Neural cell (in vitro differentiated cells): ENCODE data around the gene RPS8. TPM values are rescaled to one million over a fixed set of nuclear protein-coding genes. Genes with fewer than 3 reads are reported as not detected.
"Not testable (repeated sequence)": the region's sequence is repeated elsewhere in the genome, so short reads cannot be mapped to it uniquely, and the experiment has no call there.

Experiments
- H2AFZ ChIP-seq: fragments of 200-600, 300-800 bp; sonication (generic), shearing (Covaris generic); 2 replicates; pipeline ENCODE4 v1.6.0; 2014; ENCODE audit warnings: low read depth, mild to moderate bottlenecking, antibody characterized with exemption, low read length, moderate library complexity
- H3F3A ChIP-seq: fragments of 200-600 bp; shearing (Covaris generic); 2 replicates; pipeline ENCODE4 v1.6.1; 2016; ENCODE audit warnings: mild to moderate bottlenecking, moderate library complexity, mixed read lengths, antibody characterized with exemption, low read length; ENCODE audit not compliant: insufficient read depth, poor library complexity, severe bottlenecking
- H3K27ac ChIP-seq: fragments of 200-600, 300-800 bp; sonication (generic), shearing (Covaris generic); 2 replicates; pipeline ENCODE4 v1.5.1; 2014; ENCODE audit warnings: mild to moderate bottlenecking, low read length, moderate library complexity
- H3K27me3 ChIP-seq: fragments of 300-800, 200-600 bp; sonication (generic), shearing (Covaris generic); 2 replicates; pipeline ENCODE4 v1.6.0; 2014; ENCODE audit warnings: mild to moderate bottlenecking, low read depth, low read length, moderate library complexity; ENCODE audit not compliant: insufficient read depth
- H3K36me3 ChIP-seq: fragments of 300-800, 200-600 bp; sonication (generic), shearing (Covaris generic); 2 replicates; pipeline ENCODE4 v1.5.1; 2014; ENCODE audit warnings: mild to moderate bottlenecking, antibody characterized with exemption, low read length, moderate library complexity; ENCODE audit not compliant: insufficient read depth
- H3K4me2 ChIP-seq: fragments of 300-800, 200-600 bp; sonication (generic), shearing (Covaris generic); 2 replicates; pipeline ENCODE4 v1.6.0; 2014; ENCODE audit warnings: mild to moderate bottlenecking, low read length
- H3K4me3 ChIP-seq: fragments of 300-800, 200-600 bp; sonication (generic), shearing (Covaris generic); 2 replicates; pipeline ENCODE4 v1.5.1; 2014; ENCODE audit warnings: mild to moderate bottlenecking, low read length, moderate library complexity
- H3K79me2 ChIP-seq: fragments of 200-600 bp; shearing (Covaris generic); replicated peaks from 2 replicates; pipeline ENCODE4 v1.6.0; 2014; ENCODE audit warnings: mild to moderate bottlenecking, low read length, moderate library complexity; ENCODE audit not compliant: insufficient read depth
- H3K9ac ChIP-seq: fragments of 300-800, 200-600 bp; sonication (generic), shearing (Covaris generic); 2 replicates; pipeline ENCODE4 v1.6.1; 2016; ENCODE audit warnings: mild to moderate bottlenecking, low read length, mixed read lengths
- H3K9me2 ChIP-seq: fragments of 200-600 bp; shearing (Covaris generic); 2 replicates; pipeline ENCODE4 v1.6.1; 2016; ENCODE audit warnings: mild to moderate bottlenecking, low read length, mixed read lengths; ENCODE audit not compliant: insufficient read depth
- H3K9me3 ChIP-seq: fragments of 200-600, 300-800 bp; sonication (generic), shearing (Covaris generic); 2 replicates; pipeline ENCODE4 v1.6.1; 2016; ENCODE audit warnings: mild to moderate bottlenecking, mixed run types, low read length, moderate library complexity, mixed read lengths
- H4K20me1 ChIP-seq: fragments of 200-600 bp; shearing (Covaris generic); 2 replicates; pipeline ENCODE4 v1.6.1; 2016; ENCODE audit warnings: mild to moderate bottlenecking, mixed run types; ENCODE audit not compliant: insufficient read depth
- EP300 ChIP-seq: fragments of 450-650 bp; conservative IDR thresholded peaks from 2 replicates; pipeline ENCODE4 v1.6.1; 2014; ENCODE audit warnings: antibody characterized with exemption, mild to moderate bottlenecking, moderate library complexity; ENCODE audit not compliant: poor library complexity, severe bottlenecking
- EZH2 ChIP-seq: fragments of 200-600, 300-800 bp; shearing (Covaris generic), sonication (generic); IDR thresholded peaks from 2 replicates; pipeline ENCODE4 v1.6.1; 2014; ENCODE audit warnings: antibody characterized with exemption, low read length, borderline replicate concordance, mild to moderate bottlenecking; ENCODE audit not compliant: insufficient read depth, poor library complexity, severe bottlenecking
- MXI1 ChIP-seq: fragments of 450-650 bp; conservative IDR thresholded peaks from 2 replicates; pipeline ENCODE4 v1.6.1; 2014; ENCODE audit warnings: antibody characterized with exemption, mild to moderate bottlenecking; ENCODE audit not compliant: poor library complexity, severe bottlenecking
- RAD21 ChIP-seq: fragments of 450-650 bp; conservative IDR thresholded peaks from 2 replicates; pipeline ENCODE4 v1.6.1; 2014; ENCODE audit warnings: antibody characterized with exemption, mild to moderate bottlenecking, moderate library complexity
- SMC3 ChIP-seq: fragments of 450-650 bp; conservative IDR thresholded peaks from 2 replicates; pipeline ENCODE4 v1.6.1; 2014; ENCODE audit warnings: antibody characterized with exemption, mild to moderate bottlenecking, moderate library complexity; ENCODE audit not compliant: poor library complexity
- TAF1 ChIP-seq: IDR thresholded peaks from 2 replicates; pipeline ENCODE4 v1.6.1; 2012; ENCODE audit warnings: low read depth
- polyA plus RNA-seq: library from polyadenylated mRNA; depleted of rRNA; stranded (reverse); fragments of >200 nt; gene quantifications from 2 replicates; pipeline ENCODE4 v1.2.3, GENCODE V29; 2014
- TF ChIP-seq, protein P1 (sequence below): IDR thresholded peaks from 2 replicates; pipeline ENCODE4 v1.6.1; 2012; ENCODE audit warnings: borderline replicate concordance
- TF ChIP-seq, protein P2 (sequence below): fragments of 450-650 bp; IDR thresholded peaks from 2 replicates; pipeline ENCODE4 v1.5.1; 2014; ENCODE audit warnings: antibody characterized with exemption, mild to moderate bottlenecking, moderate library complexity; ENCODE audit not compliant: poor library complexity, severe bottlenecking

Gene RPS8
- polyA plus RNA-seq, 1 donor from 2014 or later: 2,015 TPM

DNA sequence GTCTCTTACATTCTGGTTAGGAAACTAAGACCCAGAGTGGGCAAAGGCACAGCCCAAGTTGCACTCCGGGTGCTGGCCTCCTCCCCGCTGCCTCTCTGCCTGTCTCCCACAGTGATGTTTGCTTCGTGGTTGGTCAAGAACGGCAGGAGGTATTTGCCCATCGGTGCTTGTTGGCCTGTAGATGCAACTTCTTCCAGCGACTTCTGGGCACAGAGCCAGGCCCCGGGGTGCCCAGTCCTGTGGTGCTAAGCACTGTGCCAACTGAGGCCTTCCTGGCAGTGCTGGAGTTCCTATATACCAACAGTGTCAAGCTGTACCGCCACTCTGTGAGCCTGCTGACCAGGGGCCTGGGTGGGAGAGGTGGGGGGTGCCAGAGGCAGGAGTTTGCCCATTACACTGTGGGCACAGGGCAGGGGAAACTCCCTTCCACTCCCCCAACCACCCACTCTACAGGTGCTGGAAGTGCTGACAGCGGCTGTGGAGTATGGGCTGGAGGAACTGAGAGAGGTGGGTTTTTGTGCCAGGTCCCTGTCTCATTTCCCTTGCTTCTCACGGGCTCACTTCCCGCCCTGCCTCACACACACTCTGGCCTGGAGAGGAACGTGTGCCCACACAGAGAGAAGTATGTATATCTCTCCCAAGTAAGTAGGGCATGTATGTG lies 34.9 kb downstream of the RPS8 start (continued):
- TF ChIP-seq EP300: no peak

DNA sequence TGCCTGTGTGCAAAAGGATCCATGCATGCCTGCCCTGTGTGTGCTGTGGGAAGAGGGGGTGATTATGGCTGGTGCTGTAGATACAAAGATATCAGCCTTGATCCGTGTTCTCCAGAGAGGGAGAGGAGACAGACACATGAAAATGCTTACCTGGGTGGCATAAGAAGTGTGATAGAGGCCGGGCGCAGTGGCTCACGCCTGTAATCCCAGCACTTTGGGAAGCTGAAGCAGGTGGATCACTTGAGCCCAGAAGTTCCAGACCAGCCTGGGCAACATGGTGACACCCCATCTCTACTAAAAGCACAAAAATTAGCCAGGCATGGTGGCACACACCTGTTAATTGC lies 35.4 kb downstream of the RPS8 start:
- H3K36me3 ChIP-seq, H3K9me2 ChIP-seq, H3K4me3 ChIP-seq, H3K9me3 ChIP-seq, H3K27ac ChIP-seq, H2AFZ ChIP-seq, H4K20me1 ChIP-seq, H3K27me3 ChIP-seq, H3K4me2 ChIP-seq, H3K79me2 ChIP-seq, H3K9ac ChIP-seq, H3F3A ChIP-seq: not testable (repeated sequence)

DNA sequence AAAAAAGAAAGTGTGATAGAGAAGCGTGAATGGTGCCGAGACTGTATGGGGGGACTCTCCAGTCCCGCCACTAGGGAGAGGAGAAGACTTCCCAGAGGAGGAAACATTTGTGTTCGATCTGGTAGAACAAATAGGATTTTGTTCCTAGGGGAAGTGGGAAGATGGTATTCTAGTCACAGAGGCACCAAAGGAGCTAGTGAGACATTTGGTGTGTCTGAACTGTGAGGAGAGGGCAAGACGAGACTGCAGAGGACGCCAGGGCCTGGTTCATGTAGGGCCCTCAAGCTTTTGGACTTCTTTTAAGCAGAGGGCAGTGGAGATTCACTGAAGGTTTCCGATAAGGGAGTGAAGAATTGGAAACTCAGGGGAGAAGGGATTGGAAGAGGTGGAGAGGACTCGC lies 35.9 kb downstream of the RPS8 start:
- H3K27ac ChIP-seq: no peak overlapping the region
- no peak overlapping the region for H3K4me2 ChIP-seq
- no peaks in the 10 kb centered on the region for H3K27me3 ChIP-seq
- H2AFZ ChIP-seq: no peak overlapping the region
- H3F3A ChIP-seq: no peaks in the 10 kb centered on the region
- no peak overlapping the region for H3K4me3 ChIP-seq
- no peaks in the 10 kb centered on the region for H3K36me3 ChIP-seq
- no peak overlapping the region for H3K9ac ChIP-seq
- no peaks in the 10 kb centered on the region for H3K9me3 ChIP-seq
- no peaks in the 10 kb centered on the region for H4K20me1 ChIP-seq
- TF ChIP-seq MXI1 (no peak), RAD21 (no peak), EZH2 (no peak), SMC3 (no peak), TAF1 (no peak)
- TF ChIP-seq, protein P1, sequence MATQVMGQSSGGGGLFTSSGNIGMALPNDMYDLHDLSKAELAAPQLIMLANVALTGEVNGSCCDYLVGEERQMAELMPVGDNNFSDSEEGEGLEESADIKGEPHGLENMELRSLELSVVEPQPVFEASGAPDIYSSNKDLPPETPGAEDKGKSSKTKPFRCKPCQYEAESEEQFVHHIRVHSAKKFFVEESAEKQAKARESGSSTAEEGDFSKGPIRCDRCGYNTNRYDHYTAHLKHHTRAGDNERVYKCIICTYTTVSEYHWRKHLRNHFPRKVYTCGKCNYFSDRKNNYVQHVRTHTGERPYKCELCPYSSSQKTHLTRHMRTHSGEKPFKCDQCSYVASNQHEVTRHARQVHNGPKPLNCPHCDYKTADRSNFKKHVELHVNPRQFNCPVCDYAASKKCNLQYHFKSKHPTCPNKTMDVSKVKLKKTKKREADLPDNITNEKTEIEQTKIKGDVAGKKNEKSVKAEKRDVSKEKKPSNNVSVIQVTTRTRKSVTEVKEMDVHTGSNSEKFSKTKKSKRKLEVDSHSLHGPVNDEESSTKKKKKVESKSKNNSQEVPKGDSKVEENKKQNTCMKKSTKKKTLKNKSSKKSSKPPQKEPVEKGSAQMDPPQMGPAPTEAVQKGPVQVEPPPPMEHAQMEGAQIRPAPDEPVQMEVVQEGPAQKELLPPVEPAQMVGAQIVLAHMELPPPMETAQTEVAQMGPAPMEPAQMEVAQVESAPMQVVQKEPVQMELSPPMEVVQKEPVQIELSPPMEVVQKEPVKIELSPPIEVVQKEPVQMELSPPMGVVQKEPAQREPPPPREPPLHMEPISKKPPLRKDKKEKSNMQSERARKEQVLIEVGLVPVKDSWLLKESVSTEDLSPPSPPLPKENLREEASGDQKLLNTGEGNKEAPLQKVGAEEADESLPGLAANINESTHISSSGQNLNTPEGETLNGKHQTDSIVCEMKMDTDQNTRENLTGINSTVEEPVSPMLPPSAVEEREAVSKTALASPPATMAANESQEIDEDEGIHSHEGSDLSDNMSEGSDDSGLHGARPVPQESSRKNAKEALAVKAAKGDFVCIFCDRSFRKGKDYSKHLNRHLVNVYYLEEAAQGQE: no peak
- TF ChIP-seq, protein P2, sequence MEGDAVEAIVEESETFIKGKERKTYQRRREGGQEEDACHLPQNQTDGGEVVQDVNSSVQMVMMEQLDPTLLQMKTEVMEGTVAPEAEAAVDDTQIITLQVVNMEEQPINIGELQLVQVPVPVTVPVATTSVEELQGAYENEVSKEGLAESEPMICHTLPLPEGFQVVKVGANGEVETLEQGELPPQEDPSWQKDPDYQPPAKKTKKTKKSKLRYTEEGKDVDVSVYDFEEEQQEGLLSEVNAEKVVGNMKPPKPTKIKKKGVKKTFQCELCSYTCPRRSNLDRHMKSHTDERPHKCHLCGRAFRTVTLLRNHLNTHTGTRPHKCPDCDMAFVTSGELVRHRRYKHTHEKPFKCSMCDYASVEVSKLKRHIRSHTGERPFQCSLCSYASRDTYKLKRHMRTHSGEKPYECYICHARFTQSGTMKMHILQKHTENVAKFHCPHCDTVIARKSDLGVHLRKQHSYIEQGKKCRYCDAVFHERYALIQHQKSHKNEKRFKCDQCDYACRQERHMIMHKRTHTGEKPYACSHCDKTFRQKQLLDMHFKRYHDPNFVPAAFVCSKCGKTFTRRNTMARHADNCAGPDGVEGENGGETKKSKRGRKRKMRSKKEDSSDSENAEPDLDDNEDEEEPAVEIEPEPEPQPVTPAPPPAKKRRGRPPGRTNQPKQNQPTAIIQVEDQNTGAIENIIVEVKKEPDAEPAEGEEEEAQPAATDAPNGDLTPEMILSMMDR: no peak
- no peaks in the 10 kb centered on the region for H3K9me2 ChIP-seq
- no peaks in the 10 kb centered on the region for H3K79me2 ChIP-seq
